ENCODE measurements around the gene CSMD2. TPM values are rescaled to one million over a fixed set of nuclear protein-coding genes. Genes with fewer than 3 reads are reported as not detected.

CSMD2 gene
- total RNA-seq, 6 donors from 2014 or later = 0.39 to 1.0 (median 0.52) TPM

- Histone ChIP-seq H3K9me3 (no peaks in the 10 kb centered on the region), H3K4me1 (no peaks in the 10 kb centered on the region), H3K4me3 (no peak overlapping the region), H3K27ac (no peak overlapping the region), H3K36me3 (no peaks in the 10 kb centered on the region), H3K27me3 (no peaks in the 10 kb centered on the region)
- WGBS, 2 donors = 88% methylated on average over 7 to 8 of the region's 8 CpGs
- TF ChIP-seq CTCF (IDR thresholded peaks at IDR 0.05) (no peak), EP300 (IDR thresholded peaks at IDR 0.05) (no peak), POLR2AphosphoS5 (IDR thresholded peaks at IDR 0.05) (no peak), POLR2A (IDR thresholded peaks at IDR 0.05) (no peak)
- peak in 1 of 2 donors; percentile 32 for DNase-seq
- no peak for ATAC-seq (ENCODE audit: low FRiP score in 2 of 2)
Measured at GRCh38 chr1:33846861-33847260, 318.2 kb downstream of the CSMD2 start.

- Histone ChIP-seq H3K9me3 (no peaks in the 10 kb centered on the region), H3K27me3 (no peaks in the 10 kb centered on the region), H3K4me1 (peaks cover 0 to 4% (median 0%) of the 10 kb centered on the region in 4 donors), H3K4me3 (no peak overlapping the region), H3K27ac (no peak overlapping the region), H3K36me3 (no peaks in the 10 kb centered on the region)
- 64 to 79% methylated on average over 5 of the region's 5 CpGs for WGBS, 2 donors
- ATAC-seq (ENCODE audit: low FRiP score in 2 of 2) (no peak), DNase-seq (no peak)
- TF ChIP-seq POLR2A (IDR thresholded peaks at IDR 0.05) (no peak), POLR2AphosphoS5 (IDR thresholded peaks at IDR 0.05) (no peak), EP300 (IDR thresholded peaks at IDR 0.05) (no peak), CTCF (IDR thresholded peaks at IDR 0.05) (no peak)
Measured at GRCh38 chr1:33844166-33844565, 320.9 kb downstream of the CSMD2 start.

- no peak for ATAC-seq (ENCODE audit: low FRiP score in 2 of 2)
- TF ChIP-seq POLR2A (IDR thresholded peaks at IDR 0.05) (no peak), CTCF (IDR thresholded peaks at IDR 0.05) (no peak), POLR2AphosphoS5 (IDR thresholded peaks at IDR 0.05) (no peak)
- Histone ChIP-seq H3K9me3 (no peaks in the 10 kb centered on the region), H3K4me1 (peaks cover 0 to 4% (median 0%) of the 10 kb centered on the region in 4 donors), H3K27me3 (no peaks in the 10 kb centered on the region), H3K27ac (no peak overlapping the region), H3K4me3 (no peak overlapping the region), H3K36me3 (no peaks in the 10 kb centered on the region)
- 86 to 89% methylated on average over 5 of the region's 5 CpGs for WGBS, 2 donors
- no peak for DNase-seq
Measured at GRCh38 chr1:33842348-33842747, 322.7 kb downstream of the CSMD2 start.

GRCh38 chr1:33841494-33841893 is 323.5 kb downstream of the CSMD2 start:
- Histone ChIP-seq H3K27me3 (no peaks in the 10 kb centered on the region), H3K9me3 (no peaks in the 10 kb centered on the region), H3K4me1 (peaks cover 0 to 4% (median 0%) of the 10 kb centered on the region in 4 donors), H3K36me3 (no peaks in the 10 kb centered on the region), H3K4me3 (no peak overlapping the region), H3K27ac (no peak overlapping the region)
- peak; percentile 28 to 62 for ATAC-seq (ENCODE audit: low FRiP score in 2 of 2)
- 39 to 51% methylated on average over 1 of the region's 1 CpG for WGBS, 2 donors
- TF ChIP-seq EP300 (IDR thresholded peaks at IDR 0.05) = peak in 1 of 4 donors; percentile 7
- TF ChIP-seq CTCF (IDR thresholded peaks at IDR 0.05) = no peak
- DNase-seq = no peak

GRCh38 chr1:33837635-33838034 is 327.4 kb downstream of the CSMD2 start:
- H3K9me3 ChIP-seq = no peaks in the 10 kb centered on the region
- H3K4me3 ChIP-seq = no peak overlapping the region
- TF ChIP-seq POLR2AphosphoS5 (IDR thresholded peaks at IDR 0.05) = no peak
- no peak for TF ChIP-seq POLR2A (IDR thresholded peaks at IDR 0.05)
- TF ChIP-seq EP300 (IDR thresholded peaks at IDR 0.05) = no peak
- TF ChIP-seq CTCF (IDR thresholded peaks at IDR 0.05) = no peak
- no peaks in the 10 kb centered on the region for H3K36me3 ChIP-seq
- 94% methylated on average over 3 of the region's 3 CpGs for whole genome bisulfite sequencing, 2 donors
- H3K27ac ChIP-seq = no peak overlapping the region
- DNase-seq = no peak
- H3K27me3 ChIP-seq = no peaks in the 10 kb centered on the region
- peaks cover 0 to 4% (median 0%) of the 10 kb centered on the region in 4 donors for H3K4me1 ChIP-seq
- no peak for ATAC-seq (ENCODE audit: low FRiP score in 2 of 2)

Measured in upper lobe of left lung (tissue), 6 donors.